ENCODE measurements around the gene RBM47.

- TF ChIP-seq CTCF (IDR thresholded peaks at IDR 0.05) (no peak), POLR2A (IDR thresholded peaks at IDR 0.05; ENCODE audit: low read depth) (no peak), EP300 (IDR thresholded peaks at IDR 0.05) (no peak), POLR2AphosphoS5 (IDR thresholded peaks at IDR 0.05) (no peak)
Measured at GRCh38 chr4:40484346-40485090, 145.1 kb downstream of the RBM47 start.

All from esophagus muscularis mucosa (tissue), 4 donors.